Epithelial cell of alveolus of lung (primary cell): ENCODE data around the gene HOXA7. TPM values are rescaled to one million over a fixed set of nuclear protein-coding genes. Genes with fewer than 3 reads are reported as not detected.

Experiments used
- total RNA-seq: library from RNA; depleted of rRNA; stranded (reverse); fragments of >200 nt; gene quantifications from 2 replicates; pipeline ENCODE4 v1.2.1, GENCODE V29; 2015

The HOXA7 gene
- 7.2 and 12.4 TPM in 2 replicates for total RNA-seq

GRCh38 chr7:27156508-27156898 lies at the start of gene HOXA7:
TSS of gene HOXA7 (minus strand) at chr7:27156675. CDS start at chr7:27156545, 130 bp downstream.

GRCh38 chr7:27199849-27200760 lies 43.6 kb upstream of the HOXA7 start, which contains the start of gene HOXA13:
TSS of gene HOXA13 (minus strand) at chr7:27200091. CDS start at chr7:27200077, 14 bp downstream.

GRCh38 chr7:27185013-27185853 lies 28.8 kb upstream of the HOXA7 start, which contains the start of gene HOXA11:
TSS of gene HOXA11 (minus strand) at chr7:27185232. CDS start at chr7:27185144, 88 bp downstream.

GRCh38 chr7:27173956-27174873 lies 17.7 kb upstream of the HOXA7 start, which contains the start of gene HOXA10:
TSS of gene HOXA10 (minus strand) at chr7:27174320. CDS start at chr7:27174306, 14 bp downstream.

GRCh38 chr7:27165089-27165995 lies 8.9 kb upstream of the HOXA7 start, which contains the start of gene HOXA9:
TSS of gene HOXA9 (minus strand) at chr7:27165537. CDS start at chr7:27165457, 80 bp downstream.

GRCh38 chr7:27151931-27152815 lies 4.3 kb downstream of the HOXA7 start, which contains the start of gene HOXA3:
TSS of gene HOXA3 (minus strand) at chr7:27152583. CDS start at chr7:27110640, 41,943 bp downstream.

GRCh38 chr7:27147199-27148030 lies 9.1 kb downstream of the HOXA7 start, which contains the start of gene HOXA6:
TSS of gene HOXA6 (minus strand) at chr7:27147774. CDS start at chr7:27147749, 25 bp downstream.

GRCh38 chr7:27143023-27143949 lies 13.2 kb downstream of the HOXA7 start, which contains the start of gene HOXA5:
TSS of gene HOXA5 (minus strand) at chr7:27143681. CDS start at chr7:27143607, 74 bp downstream.

GRCh38 chr7:27130540-27131389 lies 25.7 kb downstream of the HOXA7 start, which contains the start of gene HOXA4:
TSS of gene HOXA4 (minus strand) at chr7:27130757. CDS start at chr7:27130733, 24 bp downstream.

Other genes starting within 250 kb of the HOXA7 start
- 1.4 and 3.9 TPM in 2 replicates for gene HOXA1, start 60.7 kb downstream of the HOXA7 start, total RNA-seq
- gene HOXA2, start 54.0 kb downstream of the HOXA7 start, total RNA-seq, result 2.8 and 3.3 TPM in 2 replicates
- 5.9 and 8.7 TPM in 2 replicates for gene HOXA4, start 25.9 kb downstream of the HOXA7 start, total RNA-seq
- 125 and 134 TPM in 2 replicates for gene HOXA5, start 13.0 kb downstream of the HOXA7 start, total RNA-seq
- 15.0 and 18.1 TPM in 2 replicates for gene HOXA6, start 8.9 kb downstream of the HOXA7 start, total RNA-seq
- gene HOXA3, start 4.1 kb downstream of the HOXA7 start, total RNA-seq, result 8.1 and 9.4 TPM in 2 replicates
- 1.0 and 2.4 TPM in 2 replicates for gene HOXA9, start 8.9 kb upstream of the HOXA7 start, total RNA-seq
- gene HOXA10, start 17.6 kb upstream of the HOXA7 start, total RNA-seq, result not detected in 2 replicates
- not detected in 2 replicates for gene HOXA11, start 28.6 kb upstream of the HOXA7 start, total RNA-seq
- not detected in 2 replicates for gene HOXA13, start 43.4 kb upstream of the HOXA7 start, total RNA-seq
- gene EVX1, start 86.1 kb upstream of the HOXA7 start, total RNA-seq, result not detected in 2 replicates